Thoracic aorta (tissue), 2 donors: Measurements from ENCODE around the gene KAZN. TPM values are rescaled to one million over a fixed set of nuclear protein-coding genes. Genes with fewer than 3 reads are reported as not detected.

ENCODE experiments used
- ATAC-seq: fragments of 150-250 bp; one replicate; pipeline ENCODE4 v1.8.0; 2017; ENCODE audit warnings: low read depth; ENCODE audit not compliant: insufficient number of reproducible peaks, low FRiP score
- DNase-seq: peaks from one replicate; pipeline ENCODE4 v3.0.0-alpha.2; 2020; ENCODE audit warnings: low spot score
- H3K27ac ChIP-seq, 2 donors: fragments of 200-600 bp; sonication (generic); 1 replicate in 1 of 2; 2 replicates in 1 of 2; pipeline ENCODE4 v1.5.1; 2016; ENCODE audit warnings: mild to moderate bottlenecking in 2 of 2, moderate library complexity in 2 of 2
- H3K27me3 ChIP-seq: fragments of 200-600 bp; sonication (generic); replicated peaks from 2 replicates; pipeline ENCODE4 v1.6.0; 2016; ENCODE audit warnings: mild to moderate bottlenecking; ENCODE audit not compliant: insufficient read depth
- H3K36me3 ChIP-seq: fragments of 200-600 bp; sonication (generic); one replicate; pipeline ENCODE4 v1.5.1; 2016
- H3K4me1 ChIP-seq, 2 donors: fragments of 200-600 bp; sonication (generic); 1 replicate in 1 of 2; 2 replicates in 1 of 2; pipeline versions ENCODE4 v1.5.1 to v1.6.0; 2016; ENCODE audit warnings: low read depth in 2 of 2, mild to moderate bottlenecking in 1 of 2; ENCODE audit not compliant: control insufficient read depth in 1 of 2
- H3K4me3 ChIP-seq: fragments of 200-600 bp; sonication (generic); 2 replicates; pipeline ENCODE4 v1.5.1; 2016; ENCODE audit warnings: mild to moderate bottlenecking
- H3K9me3 ChIP-seq: fragments of 200-600 bp; sonication (generic); 2 replicates; pipeline ENCODE4 v1.5.1; 2016
- CTCF ChIP-seq: fragments of 200-600 bp; sonication (generic); IDR thresholded peaks from one replicate; pipeline ENCODE4 v1.5.1; 2019; ENCODE audit warnings: antibody characterized with exemption
- total RNA-seq, 2 donors: library from RNA; depleted of rRNA; stranded (reverse); fragments of >200 nt; gene quantifications; one replicate each; pipeline versions ENCODE4 v1.1.0 to v1.2.3, GENCODE V29; 2016

KAZN gene
- total RNA-seq, 2 donors from 2014 or later = 17.4 to 30.3 TPM

DNA sequence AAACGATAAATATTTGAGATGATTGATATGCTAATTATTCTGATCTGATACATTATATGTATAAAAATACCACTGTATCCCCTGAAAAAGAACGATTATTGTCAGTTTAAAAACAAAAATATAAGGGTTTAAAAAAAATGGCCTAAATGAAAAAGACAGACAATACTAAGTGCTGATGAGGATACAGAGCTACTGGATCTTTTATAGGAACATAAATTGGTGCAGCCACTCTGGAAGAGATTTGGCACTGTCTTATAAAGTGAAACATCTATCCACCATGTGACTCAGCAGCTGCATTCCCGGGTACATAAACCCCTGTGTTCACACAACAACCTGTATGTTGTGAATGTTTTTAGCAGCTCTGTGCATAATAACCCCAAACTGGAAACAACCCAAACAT is 44.2 kb downstream of the KAZN start:
- H3K4me3 ChIP-seq = no peak overlapping the region
- H3K4me1 ChIP-seq = no peaks in the 10 kb centered on the region
- no peaks in the 10 kb centered on the region for H3K27me3 ChIP-seq
- no peak for TF ChIP-seq CTCF
- H3K36me3 ChIP-seq = no peaks in the 10 kb centered on the region
- ATAC-seq (no peak), DNase-seq (no peak)
- H3K9me3 ChIP-seq = no peaks in the 10 kb centered on the region
- H3K27ac ChIP-seq = no peak overlapping the region

GRCh38 chr1:14646973-14647372 is 48.5 kb downstream of the KAZN start:
- Histone ChIP-seq H3K27me3 (no peaks in the 10 kb centered on the region), H3K27ac (no peak overlapping the region), H3K4me3 (no peak overlapping the region), H3K36me3 (no peaks in the 10 kb centered on the region), H3K4me1 (no peaks in the 10 kb centered on the region), H3K9me3 (no peaks in the 10 kb centered on the region)
- DNase-seq (no peak), ATAC-seq (no peak)
- no peak for TF ChIP-seq CTCF

- Histone ChIP-seq H3K27me3 (no peaks in the 10 kb centered on the region), H3K4me3 (no peak overlapping the region), H3K36me3 (no peaks in the 10 kb centered on the region), H3K4me1 (no peaks in the 10 kb centered on the region), H3K9me3 (no peaks in the 10 kb centered on the region), H3K27ac (no peak overlapping the region)
- DNase-seq (no peak), ATAC-seq (no peak)
- TF ChIP-seq CTCF = no peak
Observed at GRCh38 chr1:14647777-14648176, 49.3 kb downstream of the KAZN start.

DNA sequence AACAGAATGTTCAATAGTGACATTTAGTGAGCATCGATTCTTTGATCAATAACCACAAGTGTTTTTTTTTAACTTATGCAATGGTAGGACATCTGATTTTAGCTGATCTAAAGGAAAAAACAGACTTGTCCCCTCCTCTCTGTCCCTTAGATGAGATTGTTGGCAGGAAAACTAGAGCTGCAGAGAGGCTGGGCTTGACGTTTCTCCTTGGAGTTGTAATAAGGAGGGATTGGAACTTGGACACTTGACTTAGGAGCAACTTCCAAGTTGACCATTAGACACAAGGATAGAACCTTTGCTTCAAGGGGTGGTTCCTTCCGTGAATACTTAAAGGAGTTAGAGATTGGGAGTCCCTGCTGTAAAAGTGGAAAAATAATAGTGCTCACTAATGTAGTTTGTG is 49.9 kb downstream of the KAZN start:
- no peaks in the 10 kb centered on the region for H3K27me3 ChIP-seq
- no peaks in the 10 kb centered on the region for H3K9me3 ChIP-seq
- no peaks in the 10 kb centered on the region for H3K36me3 ChIP-seq
- ATAC-seq = no peak
- TF ChIP-seq CTCF = no peak
- no peaks in the 10 kb centered on the region for H3K4me1 ChIP-seq
- no peak overlapping the region for H3K27ac ChIP-seq
- no peak overlapping the region for H3K4me3 ChIP-seq
- no peak for DNase-seq

- no peak for TF ChIP-seq CTCF
- H3K4me1 ChIP-seq = no peaks in the 10 kb centered on the region
- no peak overlapping the region for H3K27ac ChIP-seq
- DNase-seq (no peak), ATAC-seq (no peak)
- H3K9me3 ChIP-seq = no peaks in the 10 kb centered on the region
- no peaks in the 10 kb centered on the region for H3K36me3 ChIP-seq
- no peaks in the 10 kb centered on the region for H3K27me3 ChIP-seq
- H3K4me3 ChIP-seq = no peak overlapping the region
Observed at GRCh38 chr1:14648896-14649855, 50.7 kb downstream of the KAZN start.
